ENCODE results near the gene PTPRN2. TPM values are rescaled to one million over a fixed set of nuclear protein-coding genes. Genes with fewer than 3 reads are reported as not detected.

Gene PTPRN2
- total RNA-seq, 1 experiment from 2014 or later, result 2.1 TPM

DNA sequence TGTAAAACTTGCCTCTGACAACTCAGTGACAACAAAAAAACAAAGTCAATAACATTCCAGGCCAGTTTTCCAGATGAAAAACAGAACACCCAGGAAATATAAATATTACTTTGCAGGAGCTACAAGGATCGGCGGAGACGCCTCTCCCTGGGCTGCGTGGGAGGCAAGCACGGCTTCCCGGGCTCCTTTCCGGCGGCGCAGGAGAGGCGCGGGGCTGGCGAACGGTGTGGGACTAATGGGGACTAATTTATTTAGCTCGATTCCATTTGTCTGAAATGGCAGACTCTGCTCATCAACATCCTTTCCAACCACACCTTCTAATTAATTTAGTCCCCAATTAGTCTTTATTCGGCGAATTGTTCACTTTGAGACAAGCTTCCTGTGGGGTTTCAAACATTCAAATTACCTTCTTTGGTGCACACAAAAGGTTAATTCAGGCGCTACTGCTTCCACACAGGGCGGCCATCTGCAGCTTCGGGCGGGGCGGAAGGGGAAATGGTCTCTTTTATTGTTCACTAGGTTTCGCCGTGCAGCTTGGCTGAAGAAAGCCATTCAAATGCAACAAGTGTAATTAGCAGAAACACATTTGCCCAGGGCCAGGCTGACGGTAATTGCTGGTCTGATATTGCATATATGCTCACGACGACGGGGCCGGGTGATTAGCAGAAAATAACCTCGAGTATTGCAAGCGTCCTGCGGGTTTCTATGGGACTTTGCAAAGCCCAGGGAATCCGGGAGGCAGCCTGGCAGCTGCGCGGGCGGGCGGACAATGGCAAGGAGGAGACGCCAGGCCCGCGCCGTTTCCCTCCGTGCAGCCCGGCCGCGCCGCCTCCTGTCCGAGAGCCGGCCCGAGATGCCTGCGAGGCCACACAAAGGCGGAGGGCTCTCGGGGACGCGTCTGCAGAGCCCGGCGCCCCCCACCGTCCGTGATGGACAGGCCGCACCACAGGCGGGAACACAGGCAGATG is 270.1 kb downstream of the PTPRN2 start:
- Histone ChIP-seq H3K4me1 (ENCODE audit: control insufficient read depth in 1 of 2, insufficient read depth in 2 of 2, low read length in 2 of 2) (no peaks in the 10 kb centered on the region), H3K4me2 (ENCODE audit: low read length) (no peak overlapping the region), H3K9ac (ENCODE audit: low read length) (no peak overlapping the region), H2AFZ (ENCODE audit: low read depth, low read length, poor library complexity, severe bottlenecking) (no peak overlapping the region), H3K9me2 (ENCODE audit: insufficient read depth) (no peaks in the 10 kb centered on the region), H3K79me2 (ENCODE audit: insufficient read depth, low read length) (no peaks in the 10 kb centered on the region), H3K36me3 (ENCODE audit: control insufficient read depth in 1 of 2, insufficient read depth in 2 of 2, low read length in 2 of 2) (no peaks in the 10 kb centered on the region), H3K27me3 (ENCODE audit: insufficient read depth, low read length) (no peaks in the 10 kb centered on the region), H4K20me1 (ENCODE audit: insufficient read depth) (no peaks in the 10 kb centered on the region), H3K4me3 (replicated peaks in 1 of 2; ENCODE audit: low read depth in 1 of 2, low read length in 2 of 2) (no peak overlapping the region), H3K27ac (ENCODE audit: low read depth, low read length) (no peak overlapping the region), H3K9me3 (ENCODE audit: control insufficient read depth in 1 of 2, insufficient read depth in 1 of 2, low read depth in 1 of 2, low read length in 2 of 2) (peaks cover 0 to 4% of the 10 kb centered on the region in 2 experiments; a peak in 2 of 4 replicates)
- ChIA-PET RAD21 (ENCODE audit: low non-redundant PET in 1 of 2, low total read pairs in 2 of 2, uncharacterized antibody in 2 of 2, unreplicated experiment in 2 of 2) (no interaction called here), POLR2A (no interaction called here), CTCF (no interaction called here)
- intact Hi-C loops (cut with micrococcal nuclease), result no loop called here
- no peak for DNase-seq (ENCODE audit: low read depth, low spot score)
- TF ChIP-seq, protein P1, sequence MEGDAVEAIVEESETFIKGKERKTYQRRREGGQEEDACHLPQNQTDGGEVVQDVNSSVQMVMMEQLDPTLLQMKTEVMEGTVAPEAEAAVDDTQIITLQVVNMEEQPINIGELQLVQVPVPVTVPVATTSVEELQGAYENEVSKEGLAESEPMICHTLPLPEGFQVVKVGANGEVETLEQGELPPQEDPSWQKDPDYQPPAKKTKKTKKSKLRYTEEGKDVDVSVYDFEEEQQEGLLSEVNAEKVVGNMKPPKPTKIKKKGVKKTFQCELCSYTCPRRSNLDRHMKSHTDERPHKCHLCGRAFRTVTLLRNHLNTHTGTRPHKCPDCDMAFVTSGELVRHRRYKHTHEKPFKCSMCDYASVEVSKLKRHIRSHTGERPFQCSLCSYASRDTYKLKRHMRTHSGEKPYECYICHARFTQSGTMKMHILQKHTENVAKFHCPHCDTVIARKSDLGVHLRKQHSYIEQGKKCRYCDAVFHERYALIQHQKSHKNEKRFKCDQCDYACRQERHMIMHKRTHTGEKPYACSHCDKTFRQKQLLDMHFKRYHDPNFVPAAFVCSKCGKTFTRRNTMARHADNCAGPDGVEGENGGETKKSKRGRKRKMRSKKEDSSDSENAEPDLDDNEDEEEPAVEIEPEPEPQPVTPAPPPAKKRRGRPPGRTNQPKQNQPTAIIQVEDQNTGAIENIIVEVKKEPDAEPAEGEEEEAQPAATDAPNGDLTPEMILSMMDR (IDR thresholded peaks at IDR 0.05 in 2 of 3, conservative IDR thresholded peaks at IDR 0.05 in 1 of 3; ENCODE audit: borderline replicate concordance in 1 of 3, insufficient read depth in 1 of 3, low read depth in 2 of 3, low read length in 2 of 3), result no peak
- TF ChIP-seq POLR2A (IDR thresholded peaks at IDR 0.05; ENCODE audit: borderline replicate concordance, extremely low read depth, insufficient read depth, insufficient read length), result no peak
- no peak for TF ChIP-seq SRF (IDR thresholded peaks at IDR 0.05; ENCODE audit: low read depth)
- TF ChIP-seq EZH2phosphoT487 (IDR thresholded peaks at IDR 0.05; ENCODE audit: borderline replicate concordance), result no peak
- no peak for TF ChIP-seq ZBTB33 (IDR thresholded peaks at IDR 0.05; ENCODE audit: extremely low read depth, insufficient replicate concordance, low read length)
- TF ChIP-seq YY1 (IDR thresholded peaks at IDR 0.05; ENCODE audit: extremely low read depth, insufficient replicate concordance, low read depth, low read length), result no peak
- TF ChIP-seq ELF1 (IDR thresholded peaks at IDR 0.05; ENCODE audit: borderline replicate concordance, low read depth), result no peak
- TF ChIP-seq CEBPB (IDR thresholded peaks at IDR 0.05; ENCODE audit: low read depth), result no peak
- TF ChIP-seq FOSL1 (IDR thresholded peaks at IDR 0.05; ENCODE audit: low read depth), result no peak
- TF ChIP-seq CBX3 (IDR thresholded peaks at IDR 0.05; ENCODE audit: low read depth), result no peak
- TF ChIP-seq ZNF274 (IDR thresholded peaks at IDR 0.05; ENCODE audit: low read depth, low read length), result no peak
- no peak for TF ChIP-seq EZH2 (IDR thresholded peaks at IDR 0.05)
- no peak for TF ChIP-seq SIN3A (IDR thresholded peaks at IDR 0.05; ENCODE audit: low read depth)
- TF ChIP-seq, protein P2, sequence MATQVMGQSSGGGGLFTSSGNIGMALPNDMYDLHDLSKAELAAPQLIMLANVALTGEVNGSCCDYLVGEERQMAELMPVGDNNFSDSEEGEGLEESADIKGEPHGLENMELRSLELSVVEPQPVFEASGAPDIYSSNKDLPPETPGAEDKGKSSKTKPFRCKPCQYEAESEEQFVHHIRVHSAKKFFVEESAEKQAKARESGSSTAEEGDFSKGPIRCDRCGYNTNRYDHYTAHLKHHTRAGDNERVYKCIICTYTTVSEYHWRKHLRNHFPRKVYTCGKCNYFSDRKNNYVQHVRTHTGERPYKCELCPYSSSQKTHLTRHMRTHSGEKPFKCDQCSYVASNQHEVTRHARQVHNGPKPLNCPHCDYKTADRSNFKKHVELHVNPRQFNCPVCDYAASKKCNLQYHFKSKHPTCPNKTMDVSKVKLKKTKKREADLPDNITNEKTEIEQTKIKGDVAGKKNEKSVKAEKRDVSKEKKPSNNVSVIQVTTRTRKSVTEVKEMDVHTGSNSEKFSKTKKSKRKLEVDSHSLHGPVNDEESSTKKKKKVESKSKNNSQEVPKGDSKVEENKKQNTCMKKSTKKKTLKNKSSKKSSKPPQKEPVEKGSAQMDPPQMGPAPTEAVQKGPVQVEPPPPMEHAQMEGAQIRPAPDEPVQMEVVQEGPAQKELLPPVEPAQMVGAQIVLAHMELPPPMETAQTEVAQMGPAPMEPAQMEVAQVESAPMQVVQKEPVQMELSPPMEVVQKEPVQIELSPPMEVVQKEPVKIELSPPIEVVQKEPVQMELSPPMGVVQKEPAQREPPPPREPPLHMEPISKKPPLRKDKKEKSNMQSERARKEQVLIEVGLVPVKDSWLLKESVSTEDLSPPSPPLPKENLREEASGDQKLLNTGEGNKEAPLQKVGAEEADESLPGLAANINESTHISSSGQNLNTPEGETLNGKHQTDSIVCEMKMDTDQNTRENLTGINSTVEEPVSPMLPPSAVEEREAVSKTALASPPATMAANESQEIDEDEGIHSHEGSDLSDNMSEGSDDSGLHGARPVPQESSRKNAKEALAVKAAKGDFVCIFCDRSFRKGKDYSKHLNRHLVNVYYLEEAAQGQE (IDR thresholded peaks at IDR 0.05; ENCODE audit: low read depth), result no peak
- no peak for TF ChIP-seq RAD21 (IDR thresholded peaks at IDR 0.05; ENCODE audit: low read depth)
- no TSS peak for BruUV-seq (replicated peaks)
- ATAC-seq, result no peak
